ENCODE measurements around the gene TUBE1.
A peak's percentile ranks its signal among the peaks of the same experiment; 100 is the strongest.
"Not testable (repeated sequence)": the region's sequence is repeated elsewhere in the genome, so short reads cannot be mapped to it uniquely, and the experiment has no call there.

The TUBE1 gene

GRCh38 chr6:112065426-112065986 lies 21.8 kb downstream of the TUBE1 start:
- no peak for DNase-seq (ENCODE audit: low read depth, low spot score)

GRCh38 chr6:112062966-112063365 lies 24.3 kb downstream of the TUBE1 start:
- no peak for DNase-seq (ENCODE audit: low read depth, low spot score)

- DNase-seq (ENCODE audit: low read depth, low spot score) = peak; percentile 22
Observed at GRCh38 chr6:112061605-112062004, 25.7 kb downstream of the TUBE1 start.

GRCh38 chr6:112058243-112059032 lies 28.8 kb downstream of the TUBE1 start:
- no peak for DNase-seq (ENCODE audit: low read depth, low spot score)

- no peak for DNase-seq (ENCODE audit: low read depth, low spot score)
Observed at GRCh38 chr6:112054555-112055190, 32.6 kb downstream of the TUBE1 start.

GRCh38 chr6:112054001-112054400 lies 33.3 kb downstream of the TUBE1 start, which contains the start of gene CCN6:
CCN6 (plus strand) TSS chr6:112054104; CDS start chr6:112054358, 254 bp downstream.
- no peak for DNase-seq (ENCODE audit: low read depth, low spot score)

GRCh38 chr6:112051251-112051740 lies 36.0 kb downstream of the TUBE1 start:
- not testable (repeated sequence) for DNase-seq (ENCODE audit: low read depth, low spot score)

- no peak for DNase-seq (ENCODE audit: low read depth, low spot score)
Observed at GRCh38 chr6:112050429-112050828, 36.9 kb downstream of the TUBE1 start.

- no peak for DNase-seq (ENCODE audit: low read depth, low spot score)
Observed at GRCh38 chr6:112049996-112050395, 37.3 kb downstream of the TUBE1 start.

- peak; percentile 23 for DNase-seq (ENCODE audit: low read depth, low spot score)
Observed at GRCh38 chr6:112049026-112049799, 38.1 kb downstream of the TUBE1 start.

GRCh38 chr6:112047523-112047922 lies 39.8 kb downstream of the TUBE1 start:
- DNase-seq (ENCODE audit: low read depth, low spot score) = not testable (repeated sequence)

GRCh38 chr6:112044856-112045255 lies 42.4 kb downstream of the TUBE1 start:
- DNase-seq (ENCODE audit: low read depth, low spot score) = peak; percentile 93

GRCh38 chr6:112044196-112044595 lies 43.1 kb downstream of the TUBE1 start:
- no peak for DNase-seq (ENCODE audit: low read depth, low spot score)

- peak; percentile 97 for DNase-seq (ENCODE audit: low read depth, low spot score)
Observed at GRCh38 chr6:112043032-112044007, 44.0 kb downstream of the TUBE1 start.

- no peak for DNase-seq (ENCODE audit: low read depth, low spot score)
Observed at GRCh38 chr6:112041535-112041934, 45.7 kb downstream of the TUBE1 start.

GRCh38 chr6:112040956-112041355 lies 46.3 kb downstream of the TUBE1 start:
- no peak for DNase-seq (ENCODE audit: low read depth, low spot score)

GRCh38 chr6:112039431-112039770 lies 47.9 kb downstream of the TUBE1 start:
- DNase-seq (ENCODE audit: low read depth, low spot score) = no peak

- peak; percentile 48 for DNase-seq (ENCODE audit: low read depth, low spot score)
Observed at GRCh38 chr6:112038756-112039430, 48.4 kb downstream of the TUBE1 start.

- no peak for DNase-seq (ENCODE audit: low read depth, low spot score)
Observed at GRCh38 chr6:112038268-112038667, 49.0 kb downstream of the TUBE1 start.

- peak; percentile 98 for DNase-seq (ENCODE audit: low read depth, low spot score)
Observed at GRCh38 chr6:112037783-112038216, 49.5 kb downstream of the TUBE1 start.

Data from astrocyte of the hippocampus (primary cell).